Pulmonary artery endothelial cell (primary cell): Measurements from ENCODE around the gene GLIPR2. TPM values are rescaled to one million over a fixed set of nuclear protein-coding genes. Genes with fewer than 3 reads are reported as not detected.
"Not testable (repeated sequence)": the region's sequence is repeated elsewhere in the genome, so short reads cannot be mapped to it uniquely, and the experiment has no call there.

Source experiments
- DNase-seq: peaks from one replicate; pipeline ENCODE4 v3.0.0-alpha.2; 2011; ENCODE audit warnings: low read depth, low spot score
- total RNA-seq: library from RNA; depleted of rRNA; stranded (reverse); fragments of >200 nt; gene quantifications from 2 replicates; pipeline ENCODE4 v1.2.3, GENCODE V29; 2014

GLIPR2 gene
- total RNA-seq, 1 donor from 2014 or later = 36.2 TPM

- DNase-seq = no peak
Observed at GRCh38 chr9:36121971-36122370, 14.6 kb upstream of the GLIPR2 start.

GRCh38 chr9:36123515-36123914 lies 13.0 kb upstream of the GLIPR2 start:
- no peak for DNase-seq

DNA sequence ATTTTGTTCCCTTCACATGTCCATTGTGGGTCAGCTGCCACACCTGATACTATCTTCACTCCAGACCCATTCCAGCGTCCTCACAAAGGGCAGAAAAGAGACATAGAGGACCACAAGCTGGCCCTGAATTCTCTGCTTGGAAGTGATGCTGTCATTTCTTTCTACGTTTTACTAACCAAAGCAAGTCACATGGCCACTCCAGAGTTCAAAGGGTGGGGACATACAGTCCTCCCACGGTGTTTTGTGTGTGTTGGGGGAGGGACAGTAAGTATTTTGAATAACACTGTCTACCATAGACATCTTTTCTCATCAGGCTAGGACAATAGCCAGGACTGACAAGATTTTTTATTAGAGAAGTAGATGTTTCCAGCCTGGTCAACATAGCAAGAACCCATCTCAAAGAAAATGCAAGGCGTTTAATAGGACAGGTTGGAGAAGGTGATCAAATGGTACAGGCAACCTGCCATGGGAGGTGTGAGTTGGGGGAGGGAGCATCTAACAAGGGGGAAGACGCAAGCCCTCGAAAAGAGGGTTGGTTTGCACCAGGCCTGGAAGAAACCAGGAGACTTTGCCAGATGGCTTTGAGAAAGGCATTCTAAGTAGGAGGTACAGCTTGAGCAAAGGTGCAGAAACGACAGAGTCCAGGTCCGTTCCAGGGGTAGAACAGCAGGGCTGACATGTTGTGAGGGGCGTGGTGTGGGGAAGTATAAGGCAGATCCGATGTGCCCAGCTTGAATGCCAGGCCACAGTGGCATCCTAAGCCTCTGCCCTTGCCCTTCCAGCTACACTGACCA lies 11.3 kb upstream of the GLIPR2 start:
- DNase-seq = no peak

GRCh38 chr9:36126016-36126730 lies 10.4 kb upstream of the GLIPR2 start:
- DNase-seq = no peak

DNA sequence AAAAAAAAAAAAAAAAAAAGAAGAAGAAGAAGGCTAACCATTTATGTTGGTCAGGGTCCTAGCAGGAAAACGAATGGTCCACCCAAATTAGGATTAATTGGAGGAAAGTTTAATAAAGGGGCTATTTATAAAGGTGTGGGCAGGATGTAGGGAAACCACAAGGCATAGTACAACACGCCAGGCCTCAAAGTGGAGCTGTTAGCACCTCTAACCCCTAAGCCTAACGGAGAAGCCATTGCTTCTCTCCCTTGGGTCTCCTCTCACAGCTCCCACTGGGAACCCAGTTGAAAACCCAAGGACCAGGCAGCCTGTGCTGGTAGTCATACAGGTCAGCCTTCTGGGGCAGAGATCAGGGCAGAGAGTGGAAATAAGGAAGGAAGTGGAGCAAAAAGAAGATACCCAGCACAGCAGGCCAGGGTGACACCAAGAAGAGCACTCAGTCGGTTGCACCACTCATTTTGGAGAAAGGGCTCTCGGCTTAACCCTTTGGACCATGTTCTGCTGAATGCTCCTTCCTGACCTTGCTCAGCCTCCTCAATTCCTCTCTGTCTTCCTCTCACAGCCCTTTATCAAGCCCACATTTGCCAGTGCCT lies 8.8 kb upstream of the GLIPR2 start:
- DNase-seq = no peak

DNA sequence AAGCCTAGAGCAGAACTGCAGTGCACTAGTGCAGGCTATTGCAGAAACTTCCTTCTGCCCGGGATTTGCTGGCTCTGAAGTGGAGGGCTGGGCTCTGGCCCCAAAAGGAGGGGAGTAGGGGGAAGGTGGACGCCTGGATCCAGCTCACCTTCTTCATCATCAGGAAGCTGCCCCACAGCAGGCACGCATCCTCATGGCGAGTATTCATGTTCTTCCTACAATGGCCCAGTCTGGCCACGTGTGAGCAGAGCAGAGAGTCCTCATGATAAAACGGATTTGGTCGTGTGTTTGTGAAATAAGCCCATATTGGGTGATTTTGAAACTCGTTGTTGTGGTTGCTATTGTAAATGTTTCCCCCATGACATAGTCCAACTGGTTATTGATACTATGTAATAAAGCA lies 8.2 kb upstream of the GLIPR2 start:
- DNase-seq = no peak

- DNase-seq = no peak
Observed at GRCh38 chr9:36129139-36129538, 7.4 kb upstream of the GLIPR2 start.

DNA sequence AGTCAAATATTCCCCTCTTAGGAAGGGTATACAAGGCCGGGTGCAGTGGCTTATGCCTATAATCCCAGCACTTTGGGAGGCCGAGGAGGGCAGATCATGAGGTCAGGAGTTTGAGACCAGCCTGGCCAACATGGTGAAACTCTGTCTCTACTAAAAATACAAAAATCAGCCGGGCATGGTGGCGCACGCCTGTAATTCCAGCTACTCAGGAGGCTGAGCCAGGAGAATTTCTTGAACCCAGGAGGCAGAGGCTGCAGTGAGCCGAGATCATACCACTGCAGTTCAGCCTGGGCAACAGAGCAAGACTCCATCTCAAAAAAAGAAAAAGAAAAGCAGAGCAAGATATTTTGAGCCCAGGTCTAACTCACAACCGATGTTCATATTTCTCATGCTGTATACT lies 4.9 kb upstream of the GLIPR2 start:
- DNase-seq = not testable (repeated sequence)

DNA sequence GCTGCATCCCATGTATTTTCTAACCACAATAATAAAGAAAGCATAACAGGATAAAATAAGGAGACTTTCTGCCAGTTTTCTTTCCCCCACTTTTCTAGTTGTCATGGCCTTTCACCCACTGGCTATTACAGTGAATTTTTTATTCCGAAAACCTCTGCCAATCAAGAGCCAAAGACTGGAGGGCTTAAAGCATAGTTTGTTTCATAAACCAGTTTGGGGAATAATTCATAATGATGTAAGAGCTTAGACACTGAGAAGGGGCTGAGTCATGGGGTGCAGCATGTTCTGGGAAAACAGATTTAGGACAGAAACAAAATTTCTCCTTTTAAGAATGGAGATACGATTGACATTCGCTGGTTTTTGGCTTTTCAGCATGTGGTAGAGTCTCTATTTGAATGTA lies 4.4 kb upstream of the GLIPR2 start:
- no peak for DNase-seq

- DNase-seq = no peak
Observed at GRCh38 chr9:36134761-36135505, 1.6 kb upstream of the GLIPR2 start.

GRCh38 chr9:36135741-36136271 lies 727 bp upstream of the GLIPR2 start:
- no peak for DNase-seq

- DNase-seq = no peak
Observed at GRCh38 chr9:36136894-36137391, 410 bp downstream of the GLIPR2 start.

- no peak for DNase-seq
Observed at GRCh38 chr9:36137392-36138004, 965 bp downstream of the GLIPR2 start.

GRCh38 chr9:36138496-36138895 lies 2.0 kb downstream of the GLIPR2 start:
- no peak for DNase-seq

DNA sequence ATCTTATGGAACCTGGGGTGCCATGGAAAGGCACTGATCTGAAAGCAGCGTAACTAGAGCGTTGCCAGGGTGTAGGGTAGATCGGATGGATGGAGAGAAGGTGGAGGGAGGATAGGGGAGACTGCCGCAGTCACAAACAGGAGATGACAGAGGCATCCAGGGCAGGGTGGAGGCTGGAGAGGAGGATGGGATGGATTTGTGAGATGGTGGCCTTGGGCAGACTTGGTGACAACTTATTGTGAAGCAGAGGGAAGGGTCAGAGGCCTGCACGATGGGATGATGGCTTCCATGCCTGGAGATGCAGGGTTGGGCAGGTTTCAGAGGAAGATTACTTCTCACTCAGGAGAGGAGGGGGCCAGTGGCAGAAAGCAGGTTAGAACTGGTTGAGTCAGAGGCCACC lies 2.4 kb downstream of the GLIPR2 start:
- no peak for DNase-seq

DNA sequence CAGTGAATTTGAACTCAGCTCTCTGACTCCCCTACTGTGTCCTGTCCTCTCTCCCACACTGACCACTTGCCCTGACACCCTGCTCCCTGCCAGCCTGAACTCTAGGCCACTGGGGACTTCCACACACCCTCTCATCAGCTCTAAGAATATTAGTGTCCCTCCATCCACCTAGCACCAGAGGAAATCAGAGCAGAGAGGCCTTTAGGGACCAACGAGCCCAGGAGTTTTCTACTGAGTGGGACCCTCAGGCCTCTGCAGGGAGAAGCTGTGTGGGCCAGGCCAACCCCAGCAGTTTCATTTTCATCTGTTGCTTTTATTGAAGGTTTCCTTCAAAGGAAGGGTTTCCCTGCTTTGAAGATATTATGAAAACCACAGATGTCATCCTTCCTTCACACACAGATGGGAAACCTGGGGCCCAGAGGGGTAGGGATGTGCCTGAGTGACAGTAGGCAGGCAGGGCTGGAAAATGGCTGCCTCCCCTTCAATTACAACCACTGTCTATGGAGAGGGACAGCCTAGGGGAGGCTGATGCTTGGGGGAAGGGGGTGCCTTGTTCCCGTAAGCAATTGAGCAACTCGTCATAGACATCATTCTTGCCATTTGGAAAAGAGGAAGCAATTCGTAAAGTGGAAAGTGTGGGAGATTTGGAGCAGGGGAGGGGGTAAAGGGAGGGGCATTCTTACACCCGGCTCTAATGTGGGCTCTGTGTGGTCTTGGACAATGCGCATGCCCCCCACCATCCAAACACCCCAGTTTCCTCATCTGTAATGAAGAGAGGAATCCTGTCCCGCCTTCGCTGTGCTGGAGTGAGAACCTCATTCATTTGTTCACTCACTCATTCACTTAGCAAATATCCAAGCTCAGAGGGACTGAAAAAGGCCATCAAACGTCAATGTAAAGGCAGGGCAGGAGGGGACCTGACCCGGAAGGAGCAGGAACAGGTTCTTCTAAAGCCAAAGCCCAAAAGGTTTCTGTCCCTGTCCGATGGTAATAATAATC lies 3.9 kb downstream of the GLIPR2 start:
- DNase-seq = no peak

DNA sequence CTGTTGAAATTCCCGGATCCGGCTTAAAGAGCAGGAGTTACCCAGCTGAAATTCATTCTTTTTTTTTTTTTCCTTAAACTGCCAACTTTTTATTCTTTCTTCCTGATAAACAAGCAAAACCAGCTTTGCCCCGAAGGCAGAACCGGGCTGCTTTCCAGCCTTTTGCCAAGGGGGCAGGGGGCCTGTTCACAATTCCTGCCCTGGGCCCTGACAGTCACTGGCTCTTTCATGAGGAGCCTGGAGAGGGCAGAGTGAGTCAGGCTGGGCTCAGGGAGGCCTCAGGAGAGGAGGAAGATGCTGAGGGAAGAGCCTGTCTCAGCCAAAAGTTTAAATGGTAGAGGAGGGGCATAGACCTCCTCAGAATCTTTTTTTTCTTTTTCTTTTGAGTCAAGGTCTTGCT lies 4.8 kb downstream of the GLIPR2 start:
- no peak for DNase-seq

DNA sequence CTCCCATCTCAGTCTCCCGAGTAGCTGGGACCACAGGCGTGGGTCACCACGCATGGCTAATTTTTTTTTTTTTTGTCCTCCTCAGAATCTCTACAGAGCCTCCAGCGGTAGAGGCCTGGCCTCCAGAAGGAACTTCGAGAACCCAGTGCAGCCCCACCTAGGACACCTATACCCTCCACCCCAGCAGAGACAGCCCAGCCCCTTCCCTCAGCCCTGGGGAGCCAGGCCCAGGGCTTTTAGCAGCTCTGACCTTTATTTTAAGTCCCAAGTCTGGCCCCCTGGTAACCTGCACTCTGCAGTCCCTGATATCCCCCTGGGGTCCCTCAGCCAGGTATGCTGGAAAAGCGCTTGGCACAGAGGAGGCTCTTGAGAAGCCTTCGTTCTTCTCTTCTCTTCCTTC lies 5.2 kb downstream of the GLIPR2 start:
- no peak for DNase-seq

DNA sequence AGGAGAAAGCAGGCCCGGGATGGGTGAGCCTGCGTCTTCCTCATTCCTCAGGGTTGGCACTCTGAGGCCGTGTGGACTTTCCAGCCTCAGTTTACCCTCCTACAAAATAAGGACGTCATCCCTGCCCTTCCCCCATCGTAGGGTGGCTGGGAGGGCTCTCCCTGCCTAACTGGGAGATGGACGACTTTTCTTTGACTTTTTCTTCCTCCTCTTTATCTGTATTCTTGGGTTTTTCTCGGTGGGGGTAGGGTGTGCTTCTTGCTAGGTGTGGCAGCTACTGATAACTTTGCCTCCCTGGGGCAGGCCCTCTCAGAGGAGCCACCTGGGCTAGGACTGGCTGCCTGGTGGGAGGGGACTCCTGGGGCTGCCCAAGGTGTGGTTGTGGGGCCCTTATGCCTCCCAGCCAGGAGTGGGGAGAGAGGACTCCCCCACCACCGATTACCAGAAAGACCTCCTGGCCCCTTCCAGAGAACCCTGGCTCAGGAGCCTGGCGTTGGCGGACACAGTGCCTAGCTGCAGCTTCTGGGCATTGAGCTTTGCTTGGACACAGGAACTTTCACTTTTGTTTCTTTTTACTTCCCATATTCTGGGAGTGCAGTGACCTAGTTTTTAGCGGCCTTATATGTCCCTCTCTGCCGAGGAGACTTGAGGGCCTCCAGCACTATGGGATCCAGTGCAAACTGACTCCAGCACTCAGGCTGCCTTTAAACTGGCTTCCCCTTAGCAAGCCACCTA lies 6.1 kb downstream of the GLIPR2 start:
- DNase-seq = no peak
